ENCODE data around the gene RNF145. TPM values are rescaled to one million over a fixed set of nuclear protein-coding genes. Genes with fewer than 3 reads are reported as not detected.

The RNF145 gene
- total and polyA plus RNA-seq, 10 donors: 27.6 to 90.7 (median 69.6) TPM

DNA sequence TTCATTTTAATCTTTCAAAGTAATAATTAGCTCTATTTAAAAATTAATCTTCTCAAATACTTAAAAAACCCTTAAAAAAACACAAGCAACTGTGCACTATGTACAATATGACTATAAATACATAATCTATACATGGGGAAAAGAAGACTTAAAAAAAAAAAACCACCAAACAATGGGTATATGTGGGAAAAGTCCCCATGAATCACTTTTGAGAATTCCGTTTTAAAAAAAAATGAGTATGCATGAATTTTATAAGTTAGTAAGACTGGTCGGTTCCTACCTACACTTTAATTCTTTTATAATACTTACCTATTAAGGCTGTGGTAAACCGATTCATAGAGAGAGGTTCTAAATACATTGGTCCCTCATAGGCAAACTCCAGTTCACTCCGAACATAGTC lies 27.7 kb downstream of the RNF145 start:
- intact Hi-C loops (cut with DNase I; ENCODE audit: low total_unique reads): no loop called here

DNA sequence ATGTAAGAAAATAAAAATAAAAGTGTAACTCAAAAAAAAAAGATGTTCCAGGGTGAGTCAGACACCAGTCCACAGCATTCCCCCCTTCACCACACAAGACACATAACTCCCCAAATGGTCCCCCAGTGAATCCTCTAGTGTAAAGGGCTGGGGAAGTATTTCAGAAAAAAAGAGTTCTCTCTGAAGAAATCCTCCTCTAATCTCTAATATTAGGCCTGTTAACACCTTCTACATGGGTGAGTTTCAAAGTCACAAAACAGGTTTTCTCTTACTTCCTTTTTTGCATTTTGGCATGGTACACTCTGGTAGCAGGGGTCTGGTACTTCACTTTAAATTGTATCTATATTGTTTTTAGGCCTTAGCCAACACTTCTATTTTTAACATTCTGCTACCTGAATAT lies 28.2 kb downstream of the RNF145 start:
- DNase-seq: no peak
- H3K9me3 ChIP-seq: no peaks in the 10 kb centered on the region
- intact Hi-C loops (cut with DNase I; ENCODE audit: low total_unique reads): no loop called here
- no peak for TF ChIP-seq POLR2A (IDR thresholded peaks at IDR 0.05)
- TF ChIP-seq POLR2AphosphoS5 (IDR thresholded peaks at IDR 0.05): no peak
- TF ChIP-seq, protein P1, sequence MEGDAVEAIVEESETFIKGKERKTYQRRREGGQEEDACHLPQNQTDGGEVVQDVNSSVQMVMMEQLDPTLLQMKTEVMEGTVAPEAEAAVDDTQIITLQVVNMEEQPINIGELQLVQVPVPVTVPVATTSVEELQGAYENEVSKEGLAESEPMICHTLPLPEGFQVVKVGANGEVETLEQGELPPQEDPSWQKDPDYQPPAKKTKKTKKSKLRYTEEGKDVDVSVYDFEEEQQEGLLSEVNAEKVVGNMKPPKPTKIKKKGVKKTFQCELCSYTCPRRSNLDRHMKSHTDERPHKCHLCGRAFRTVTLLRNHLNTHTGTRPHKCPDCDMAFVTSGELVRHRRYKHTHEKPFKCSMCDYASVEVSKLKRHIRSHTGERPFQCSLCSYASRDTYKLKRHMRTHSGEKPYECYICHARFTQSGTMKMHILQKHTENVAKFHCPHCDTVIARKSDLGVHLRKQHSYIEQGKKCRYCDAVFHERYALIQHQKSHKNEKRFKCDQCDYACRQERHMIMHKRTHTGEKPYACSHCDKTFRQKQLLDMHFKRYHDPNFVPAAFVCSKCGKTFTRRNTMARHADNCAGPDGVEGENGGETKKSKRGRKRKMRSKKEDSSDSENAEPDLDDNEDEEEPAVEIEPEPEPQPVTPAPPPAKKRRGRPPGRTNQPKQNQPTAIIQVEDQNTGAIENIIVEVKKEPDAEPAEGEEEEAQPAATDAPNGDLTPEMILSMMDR (IDR thresholded peaks at IDR 0.05 in 8 of 11, conservative IDR thresholded peaks at IDR 0.05 in 3 of 11): no peak
- H3K27ac ChIP-seq: peak overlapping the region in 5 of 8 donors; percentile 16 to 56 (median 43)
- peaks cover 0 to 67% (median 10%) of the 10 kb centered on the region in 6 donors for H3K36me3 ChIP-seq
- peaks cover 27 to 93% (median 43%) of the 10 kb centered on the region in 6 donors for H3K4me1 ChIP-seq
- no peak overlapping the region for H3K4me3 ChIP-seq
- no peaks in the 10 kb centered on the region for H3K27me3 ChIP-seq (replicated peaks in 1 of 7)

More for the DNA sequence above, 27.7 kb downstream of the RNF145 start:
- Histone ChIP-seq H3K36me3 (peaks cover 0 to 67% (median 6%) of the 10 kb centered on the region in 6 donors), H3K4me3 (no peak overlapping the region), H3K9me3 (no peaks in the 10 kb centered on the region), H3K4me1 (peaks cover 27 to 89% (median 42%) of the 10 kb centered on the region in 6 donors), H3K27me3 (replicated peaks in 1 of 7) (no peaks in the 10 kb centered on the region), H3K27ac (peak overlapping the region in 3 of 8 donors; percentile 24 to 56 (median 52))
- TF ChIP-seq, protein P1 (IDR thresholded peaks at IDR 0.05 in 8 of 11, conservative IDR thresholded peaks at IDR 0.05 in 3 of 11): no peak
- TF ChIP-seq POLR2A (IDR thresholded peaks at IDR 0.05) (no peak), POLR2AphosphoS5 (IDR thresholded peaks at IDR 0.05) (no peak)
- 83 to 90% (median 85%) methylated on average over 4 of the region's 4 CpGs for WGBS, 5 donors
- no peak for DNase-seq

DNA sequence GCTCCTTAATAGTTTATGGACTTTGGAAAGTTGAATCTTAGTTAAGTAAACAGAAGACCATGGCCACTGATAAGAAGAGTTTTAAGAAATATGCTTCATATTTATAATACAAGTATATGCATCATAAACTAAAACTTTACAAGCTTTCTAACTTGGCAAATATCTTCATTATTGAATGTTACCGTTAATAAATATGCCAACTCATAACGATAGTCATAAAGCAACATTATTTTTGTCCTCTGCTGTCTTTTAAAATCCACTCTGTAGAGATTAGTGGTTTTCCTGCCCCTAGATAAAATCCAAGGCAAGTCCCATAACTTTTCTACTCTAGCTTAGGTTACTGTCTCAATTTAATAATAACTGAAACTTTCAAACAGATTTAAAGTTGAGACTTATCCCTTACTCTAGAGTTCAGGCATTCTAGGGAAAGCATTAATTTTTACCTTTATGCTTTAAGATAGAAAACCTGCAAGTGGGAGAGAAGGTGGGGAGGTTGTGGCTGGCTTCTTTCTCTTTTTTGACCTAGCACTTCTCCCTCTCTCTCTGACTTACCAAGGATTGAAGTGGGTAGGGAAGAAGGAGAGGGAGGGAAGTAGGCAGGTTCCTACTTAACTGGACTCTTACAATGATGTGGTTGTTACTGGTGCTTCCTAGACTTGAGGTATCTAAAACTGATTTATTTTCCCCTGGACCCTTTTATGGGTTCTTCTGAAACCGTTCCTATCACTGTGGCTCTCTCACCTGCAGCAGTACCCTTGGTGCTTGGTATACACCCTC lies 29.6 kb downstream of the RNF145 start:
- Histone ChIP-seq H3K9me3 (no peaks in the 10 kb centered on the region), H3K27me3 (replicated peaks in 1 of 7) (no peaks in the 10 kb centered on the region), H3K27ac (peak overlapping the region in 4 of 8 donors; percentile 14 to 56 (median 41)), H3K4me3 (no peak overlapping the region), H3K36me3 (peaks cover 0 to 69% (median 16%) of the 10 kb centered on the region in 6 donors), H3K4me1 (peaks cover 27 to 93% (median 50%) of the 10 kb centered on the region in 6 donors)
- no peak for DNase-seq
- WGBS, 5 donors: 52 to 68% (median 61%) methylated on average over 3 of the region's 3 CpGs
- intact Hi-C loops (cut with DNase I; ENCODE audit: low total_unique reads): no loop called here
- TF ChIP-seq, protein P1 (IDR thresholded peaks at IDR 0.05 in 8 of 11, conservative IDR thresholded peaks at IDR 0.05 in 3 of 11): no peak
- TF ChIP-seq POLR2A (IDR thresholded peaks at IDR 0.05) (no peak), POLR2AphosphoS5 (IDR thresholded peaks at IDR 0.05) (no peak)

DNA sequence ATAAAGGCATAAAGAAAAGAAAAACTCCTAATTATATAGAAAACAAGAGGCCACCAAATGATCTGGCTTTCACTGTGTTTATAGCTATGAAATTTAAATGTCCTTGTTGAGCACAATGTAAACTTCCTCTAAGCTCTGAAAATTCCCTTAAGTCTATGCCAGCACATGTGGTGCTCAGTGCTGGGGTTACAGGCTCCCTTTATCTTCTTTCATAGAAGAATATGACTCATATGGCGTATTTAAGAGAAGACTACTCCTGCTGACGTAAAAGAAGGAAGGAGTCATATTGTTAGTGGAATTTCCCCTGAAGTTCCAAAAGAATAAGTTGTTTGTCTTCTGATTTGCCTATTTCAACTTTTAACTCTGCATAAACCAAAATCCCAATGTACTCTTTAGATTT lies 30.4 kb downstream of the RNF145 start:
- Histone ChIP-seq H3K27me3 (replicated peaks in 1 of 7) (no peaks in the 10 kb centered on the region), H3K9me3 (no peaks in the 10 kb centered on the region), H3K4me1 (peaks cover 22 to 89% (median 52%) of the 10 kb centered on the region in 6 donors), H3K36me3 (peaks cover 0 to 74% (median 16%) of the 10 kb centered on the region in 6 donors), H3K27ac (peak overlapping the region in 3 of 8 donors; percentile 39 to 56 (median 43)), H3K4me3 (no peak overlapping the region)
- whole genome bisulfite sequencing, 5 donors: 47 to 72% (median 62%) methylated on average over 2 of the region's 2 CpGs
- no peak for TF ChIP-seq POLR2A (IDR thresholded peaks at IDR 0.05)
- TF ChIP-seq, protein P1 (IDR thresholded peaks at IDR 0.05 in 8 of 11, conservative IDR thresholded peaks at IDR 0.05 in 3 of 11): no peak
- TF ChIP-seq POLR2AphosphoS5 (IDR thresholded peaks at IDR 0.05): no peak
- DNase-seq: no peak
- intact Hi-C loops (cut with DNase I; ENCODE audit: low total_unique reads): no loop called here

Measured in spleen (tissue), 11 donors.